DND-41 (cell line): Measurements from ENCODE around the gene BBS9.
"Not testable (repeated sequence)": the region's sequence is repeated elsewhere in the genome, so short reads cannot be mapped to it uniquely, and the experiment has no call there.

Experiments used
- ATAC-seq: fragments of 200-7000 bp; cut with Tn5 transposase; 3 replicates; pipeline ENCODE4 v1.9.1; 2021; ENCODE audit warnings: low read depth; ENCODE audit not compliant: insufficient read depth
- DNase-seq: peaks from one replicate; pipeline ENCODE4 v3.0.0-alpha.2; 2020
- H2AFZ ChIP-seq: 2 replicates; pipeline ENCODE4 v1.6.0; 2012; ENCODE audit warnings: low read depth, low read length
- H3K27ac ChIP-seq: 2 replicates; pipeline ENCODE4 v1.5.1; 2012; ENCODE audit warnings: low read length, inconsistent platforms
- H3K27me3 ChIP-seq: fragments of 200-600 bp; sonication (generic); 2 replicates; pipeline ENCODE4 v1.6.0; 2012; ENCODE audit warnings: low read length, mild to moderate bottlenecking, inconsistent platforms; ENCODE audit not compliant: insufficient read depth, poor library complexity
- H3K36me3 ChIP-seq: 2 replicates; pipeline ENCODE4 v1.5.1; 2012; ENCODE audit warnings: low read length, inconsistent platforms; ENCODE audit not compliant: insufficient read depth
- H3K4me1 ChIP-seq: 2 replicates; pipeline ENCODE4 v1.5.1; 2012; ENCODE audit warnings: mild to moderate bottlenecking, low read length; ENCODE audit not compliant: insufficient read depth
- H3K4me2 ChIP-seq: 2 replicates; pipeline ENCODE4 v1.6.0; 2012; ENCODE audit warnings: mild to moderate bottlenecking, moderate library complexity, low read length, inconsistent platforms; ENCODE audit not compliant: insufficient read depth
- H3K4me3 ChIP-seq, 2 experiments: fragments of 200-600 bp in 1 of 2; shearing (Covaris generic) in 1 of 2; 2 replicates each; pipeline ENCODE4 v1.5.1; 2012 to 2016; ENCODE audit warnings: inconsistent platforms in 2 of 2, low read length in 2 of 2, mild to moderate bottlenecking in 2 of 2, low read depth in 1 of 2, moderate library complexity in 1 of 2
- H3K79me2 ChIP-seq: 2 replicates; pipeline ENCODE4 v1.6.0; 2012; ENCODE audit warnings: low read length, inconsistent platforms; ENCODE audit not compliant: insufficient read depth
- H3K9ac ChIP-seq: 2 replicates; pipeline ENCODE4 v1.6.0; 2012; ENCODE audit warnings: low read depth, mild to moderate bottlenecking, inconsistent platforms, low read length, moderate library complexity
- H3K9me3 ChIP-seq: 2 replicates; pipeline ENCODE4 v1.5.1; 2012; ENCODE audit warnings: low read length, moderate library complexity, mild to moderate bottlenecking, inconsistent platforms; ENCODE audit not compliant: insufficient read depth, severe bottlenecking
- H4K20me1 ChIP-seq: 2 replicates; pipeline ENCODE4 v1.6.0; 2012; ENCODE audit warnings: low read length; ENCODE audit not compliant: insufficient read depth
- CTCF ChIP-seq: IDR thresholded peaks from 2 replicates; pipeline ENCODE4 v1.5.1; 2012; ENCODE audit warnings: borderline replicate concordance, low read length, moderate library complexity, mild to moderate bottlenecking; ENCODE audit not compliant: poor library complexity, severe bottlenecking; ENCODE audit errors: extremely low read depth
- EZH2 ChIP-seq: IDR thresholded peaks from 3 replicates; pipeline ENCODE4 v1.6.1; 2012; ENCODE audit warnings: borderline replicate concordance, low read depth, mild to moderate bottlenecking, moderate library complexity, low read length, inconsistent platforms; ENCODE audit not compliant: severe bottlenecking

BBS9 gene

GRCh38 chr7:33212144-33212543 is 82.8 kb downstream of the BBS9 start:
- Histone ChIP-seq H3K4me2 (no peak overlapping the region), H3K4me1 (no peaks in the 10 kb centered on the region), H3K79me2 (no peaks in the 10 kb centered on the region), H3K4me3 (no peak overlapping the region), H4K20me1 (no peaks in the 10 kb centered on the region), H3K27ac (no peak overlapping the region), H3K9ac (no peak overlapping the region), H3K27me3 (no peaks in the 10 kb centered on the region), H2AFZ (no peak overlapping the region), H3K36me3 (no peaks in the 10 kb centered on the region), H3K9me3 (peaks cover 13% of the 10 kb centered on the region)
- DNase-seq (no peak), ATAC-seq (no peak)
- no peak for TF ChIP-seq CTCF
- no peak for TF ChIP-seq EZH2

GRCh38 chr7:33215992-33216391 is 86.6 kb downstream of the BBS9 start:
- H3K4me1 ChIP-seq: no peaks in the 10 kb centered on the region
- no peaks in the 10 kb centered on the region for H3K79me2 ChIP-seq
- no peak for TF ChIP-seq EZH2
- no peak for TF ChIP-seq CTCF
- H3K9me3 ChIP-seq: peaks cover 13% of the 10 kb centered on the region
- H3K9ac ChIP-seq: no peak overlapping the region
- no peak overlapping the region for H3K4me3 ChIP-seq
- no peaks in the 10 kb centered on the region for H3K36me3 ChIP-seq
- H3K27me3 ChIP-seq: no peaks in the 10 kb centered on the region
- DNase-seq: no peak
- H2AFZ ChIP-seq: no peak overlapping the region
- no peak for ATAC-seq
- no peaks in the 10 kb centered on the region for H4K20me1 ChIP-seq
- no peak overlapping the region for H3K27ac ChIP-seq
- H3K4me2 ChIP-seq: no peak overlapping the region

- Histone ChIP-seq H3K4me2 (no peak overlapping the region), H4K20me1 (no peaks in the 10 kb centered on the region), H3K4me1 (no peaks in the 10 kb centered on the region), H3K79me2 (no peaks in the 10 kb centered on the region), H3K27ac (no peak overlapping the region), H3K9ac (no peak overlapping the region), H3K27me3 (no peaks in the 10 kb centered on the region), H3K4me3 (no peak overlapping the region), H2AFZ (no peak overlapping the region), H3K9me3 (peaks cover 1% of the 10 kb centered on the region), H3K36me3 (no peaks in the 10 kb centered on the region)
- no peak for ATAC-seq
- DNase-seq: no peak
- no peak for TF ChIP-seq CTCF
- TF ChIP-seq EZH2: no peak
These were observed 88.2 kb downstream of the BBS9 start for GRCh38 chr7:33217595-33217994.

GRCh38 chr7:33218841-33219535 is 89.6 kb downstream of the BBS9 start:
- not testable (repeated sequence) for H2AFZ ChIP-seq, ATAC-seq, H3K79me2 ChIP-seq, H3K27me3 ChIP-seq, H3K4me3 ChIP-seq, H3K36me3 ChIP-seq, H4K20me1 ChIP-seq, H3K4me1 ChIP-seq, H3K27ac ChIP-seq, H3K9me3 ChIP-seq, DNase-seq, H3K4me2 ChIP-seq, H3K9ac ChIP-seq
